Activated T-cell treated with anti-CD3 and anti-CD28 coated beads, Interleukin-2, amount 50 U/mL, for 4 hours (primary cell): ENCODE data around the gene GALE. TPM values are rescaled to one million over a fixed set of nuclear protein-coding genes. Genes with fewer than 3 reads are reported as not detected.
"Not testable (repeated sequence)": the region's sequence is repeated elsewhere in the genome, so short reads cannot be mapped to it uniquely, and the experiment has no call there.

Experiments
- ATAC-seq, 2 donors: fragments of 200-7000 bp; cut with Tn5 transposase; one replicate each; pipeline ENCODE4 v1.10.0; 2021
- DNase-seq: peaks from one replicate; pipeline ENCODE4 v3.0.0-alpha.2; 2020
- H3K27me3 Mint-ChIP-seq: one replicate; pipeline ENCODE4 v1.8.0; 2021; ENCODE audit warnings: low read depth, mixed read lengths
- H3K36me3 Mint-ChIP-seq: one replicate; pipeline ENCODE4 v1.8.0; 2022; ENCODE audit warnings: mixed read lengths; ENCODE audit not compliant: insufficient read depth
- H3K4me1 Mint-ChIP-seq: one replicate; pipeline ENCODE4 v1.8.0; 2021; ENCODE audit warnings: low read depth, mixed read lengths
- H3K4me3 Mint-ChIP-seq: one replicate; pipeline ENCODE4 v1.8.0; 2021; ENCODE audit warnings: mild to moderate bottlenecking, moderate library complexity, mixed read lengths
- H3K9me3 Mint-ChIP-seq: one replicate; pipeline ENCODE4 v1.8.0; 2021; ENCODE audit warnings: mixed read lengths
- total RNA-seq, 3 donors: library from RNA; stranded (reverse); gene quantifications; one replicate each; pipeline ENCODE4 v1.2.1, GENCODE V29; 2021

Gene GALE
- total RNA-seq, result 10 to 100 TPM; 55.9 to 65.3 (median 62.4) TPM

- DNase-seq (peak; percentile 96), ATAC-seq (peak; percentile 90 to 92)
- Mint-ChIP-seq H3K9me3 (no peaks in the 10 kb centered on the region), H3K36me3 (peaks cover 4% of the 10 kb centered on the region), H3K4me3 (peak within 1 kb of the TSS; percentile 91), H3K27me3 (no peaks in the 10 kb centered on the region), H3K4me1 (peaks cover 16% of the 10 kb centered on the region)
These were observed at the start of gene GALE for GRCh38 chr1:23800400-23801337. GALE (minus strand) TSS chr1:23800754; CDS start chr1:23799007, 1,747 bp downstream.

DNA sequence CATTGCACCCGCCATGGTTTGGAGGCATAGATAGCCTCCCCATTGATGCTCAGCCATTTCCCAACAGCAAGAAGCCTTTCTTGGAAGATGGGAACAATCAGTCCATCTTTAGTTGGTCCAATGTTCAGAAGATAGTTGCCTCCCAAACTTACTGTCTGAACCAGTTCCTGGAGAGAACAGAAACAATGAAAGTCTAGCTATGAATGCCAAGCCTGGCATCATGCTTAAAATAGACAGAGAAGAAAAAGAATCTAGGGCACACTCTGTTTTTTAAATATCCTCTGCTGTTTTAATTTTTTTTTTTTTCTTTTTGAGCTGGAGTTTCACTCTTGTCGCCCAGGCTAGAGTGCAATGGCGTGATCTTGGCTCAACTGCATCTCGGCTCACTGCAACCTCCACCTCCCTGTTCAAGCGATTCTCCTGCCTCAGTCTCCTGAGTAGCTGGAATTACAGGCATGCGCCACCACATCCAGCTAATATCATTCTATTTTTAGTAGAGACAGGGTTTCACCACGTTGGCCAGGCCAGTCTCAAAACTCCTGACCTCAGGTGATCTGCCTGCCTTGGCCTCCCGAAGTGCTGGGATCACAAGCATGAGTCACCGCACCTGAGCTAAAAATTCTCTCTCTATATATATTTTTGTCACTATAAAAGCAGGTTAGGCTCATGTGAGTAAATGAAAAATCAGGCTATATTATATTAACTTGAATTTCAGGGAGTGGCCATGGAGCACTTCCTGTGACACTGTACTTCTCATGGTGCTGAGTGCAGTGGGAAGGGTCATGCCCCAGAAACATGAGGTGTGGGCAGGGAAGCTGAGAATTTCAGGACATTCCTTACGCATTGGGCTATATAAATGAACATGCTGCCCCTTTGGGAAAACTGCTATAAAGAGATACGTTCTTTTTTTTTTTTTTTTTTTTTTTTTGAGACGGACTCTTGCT lies 48.4 kb upstream of the GALE start:
- H3K4me3 Mint-ChIP-seq, result no peak overlapping the region
- H3K4me1 Mint-ChIP-seq, result no peaks in the 10 kb centered on the region
- DNase-seq (no peak), ATAC-seq (no peak)
- H3K9me3 Mint-ChIP-seq, result no peaks in the 10 kb centered on the region
- peaks cover 28% of the 10 kb centered on the region for H3K36me3 Mint-ChIP-seq
- no peaks in the 10 kb centered on the region for H3K27me3 Mint-ChIP-seq

- not testable (repeated sequence) for H3K27me3 Mint-ChIP-seq, DNase-seq, H3K9me3 Mint-ChIP-seq, ATAC-seq, H3K4me1 Mint-ChIP-seq, H3K4me3 Mint-ChIP-seq
- peaks cover 29% of the 10 kb centered on the region for H3K36me3 Mint-ChIP-seq
These were observed 47.0 kb upstream of the GALE start for GRCh38 chr1:23847482-23848095.

DNA sequence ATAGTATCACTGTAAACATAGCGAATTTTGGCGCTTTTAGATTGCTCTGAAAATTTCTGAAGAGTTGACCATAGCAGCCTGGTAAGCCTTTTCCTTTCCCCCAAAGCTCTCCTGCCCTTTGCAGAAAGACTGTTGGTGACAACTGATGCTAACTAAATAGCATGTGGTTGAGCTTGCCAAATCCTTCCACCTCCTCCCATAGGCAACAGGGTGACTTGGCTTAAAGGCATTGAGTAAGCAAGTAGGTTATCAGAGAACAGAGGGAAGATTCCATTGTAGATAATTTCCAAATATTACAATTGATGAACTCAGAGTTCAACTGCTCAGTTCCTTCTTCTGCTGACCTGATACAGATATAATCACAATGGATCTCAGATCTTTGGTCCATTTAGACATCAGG lies 44.6 kb upstream of the GALE start:
- no peaks in the 10 kb centered on the region for H3K4me1 Mint-ChIP-seq
- DNase-seq, result no peak
- peaks cover 29% of the 10 kb centered on the region for H3K36me3 Mint-ChIP-seq
- ATAC-seq, result no peak
- H3K9me3 Mint-ChIP-seq, result no peaks in the 10 kb centered on the region
- H3K4me3 Mint-ChIP-seq, result no peak overlapping the region
- H3K27me3 Mint-ChIP-seq, result no peaks in the 10 kb centered on the region

- DNase-seq (no peak), ATAC-seq (no peak)
- peaks cover 27% of the 10 kb centered on the region for H3K36me3 Mint-ChIP-seq
- H3K4me3 Mint-ChIP-seq, result no peak overlapping the region
- no peaks in the 10 kb centered on the region for H3K27me3 Mint-ChIP-seq
- no peaks in the 10 kb centered on the region for H3K9me3 Mint-ChIP-seq
- H3K4me1 Mint-ChIP-seq, result peaks cover under 1% of the 10 kb centered on the region
These were observed 43.1 kb upstream of the GALE start for GRCh38 chr1:23843644-23844043.

DNA sequence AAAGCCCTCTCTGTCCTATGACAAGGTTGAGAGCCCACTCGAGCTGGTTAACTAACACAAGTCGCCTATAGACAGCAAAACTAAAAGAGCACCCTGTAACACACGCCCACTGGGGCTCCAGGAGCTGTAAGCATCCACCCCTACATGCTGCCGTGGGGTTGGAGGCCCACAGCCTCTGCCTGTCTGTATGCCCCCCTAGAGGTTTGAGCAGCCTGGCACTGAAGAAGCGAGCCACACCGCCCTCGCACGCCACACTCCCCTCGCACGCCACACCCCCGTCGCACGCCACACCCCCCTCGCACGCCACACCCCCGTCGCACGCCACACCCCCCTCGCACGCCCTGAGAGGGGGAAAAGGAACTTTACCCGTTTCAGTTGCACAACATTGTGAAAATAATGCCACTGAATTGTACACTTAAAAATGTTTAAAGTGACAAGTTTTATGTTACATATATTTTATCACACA lies 37.9 kb upstream of the GALE start:
- Mint-ChIP-seq H3K9me3 (no peaks in the 10 kb centered on the region), H3K27me3 (peaks cover 5% of the 10 kb centered on the region), H3K36me3 (no peaks in the 10 kb centered on the region), H3K4me1 (peaks cover 10% of the 10 kb centered on the region), H3K4me3 (peak overlapping the region; percentile 71)
- peak; percentile 70 for DNase-seq
- peak; percentile 100 for ATAC-seq

GRCh38 chr1:23837908-23838307 lies 37.4 kb upstream of the GALE start:
- Mint-ChIP-seq H3K36me3 (no peaks in the 10 kb centered on the region), H3K4me1 (peaks cover 10% of the 10 kb centered on the region), H3K4me3 (peak overlapping the region; percentile 71), H3K27me3 (peaks cover 5% of the 10 kb centered on the region), H3K9me3 (no peaks in the 10 kb centered on the region)
- DNase-seq (no peak), ATAC-seq (no peak)

GRCh38 chr1:23836037-23836436 lies 35.5 kb upstream of the GALE start:
- no peaks in the 10 kb centered on the region for H3K9me3 Mint-ChIP-seq
- DNase-seq, result no peak

DNA sequence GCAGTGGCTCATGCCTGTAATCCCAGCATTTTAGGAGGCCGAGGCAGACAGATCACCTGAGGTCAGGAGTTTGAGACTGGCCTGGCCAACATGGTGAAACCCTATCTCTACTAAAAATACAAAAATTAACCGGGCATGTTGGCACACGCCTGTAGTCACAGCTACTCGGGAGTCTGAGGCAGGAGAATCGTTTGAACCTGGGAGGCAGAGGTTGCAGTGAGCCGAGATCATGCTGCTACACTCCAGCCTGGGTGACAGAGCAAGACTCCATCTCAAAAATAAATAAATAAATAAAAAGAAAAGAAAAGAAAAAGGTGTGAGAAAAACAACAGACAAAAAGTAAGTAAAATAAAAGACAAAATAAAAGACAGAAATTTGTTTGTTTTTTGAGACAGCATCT lies 33.6 kb upstream of the GALE start:
- not testable (repeated sequence) for ATAC-seq, H3K4me3 Mint-ChIP-seq, H3K9me3 Mint-ChIP-seq, H3K36me3 Mint-ChIP-seq, H3K4me1 Mint-ChIP-seq, H3K27me3 Mint-ChIP-seq, DNase-seq

More at GRCh38 chr1:23836037-23836436, 35.5 kb upstream of the GALE start:
- Mint-ChIP-seq H3K4me3 (no peak overlapping the region), H3K36me3 (no peaks in the 10 kb centered on the region), H3K27me3 (peaks cover 5% of the 10 kb centered on the region), H3K4me1 (peaks cover 10% of the 10 kb centered on the region)
- ATAC-seq, result no peak

GRCh38 chr1:23827717-23828116 lies 27.2 kb upstream of the GALE start:
- no peak overlapping the region for H3K4me3 Mint-ChIP-seq
- ATAC-seq (no peak), DNase-seq (no peak)
- no peaks in the 10 kb centered on the region for H3K36me3 Mint-ChIP-seq
- H3K9me3 Mint-ChIP-seq, result no peaks in the 10 kb centered on the region
- H3K27me3 Mint-ChIP-seq, result no peaks in the 10 kb centered on the region
- peaks cover 10% of the 10 kb centered on the region for H3K4me1 Mint-ChIP-seq

DNA sequence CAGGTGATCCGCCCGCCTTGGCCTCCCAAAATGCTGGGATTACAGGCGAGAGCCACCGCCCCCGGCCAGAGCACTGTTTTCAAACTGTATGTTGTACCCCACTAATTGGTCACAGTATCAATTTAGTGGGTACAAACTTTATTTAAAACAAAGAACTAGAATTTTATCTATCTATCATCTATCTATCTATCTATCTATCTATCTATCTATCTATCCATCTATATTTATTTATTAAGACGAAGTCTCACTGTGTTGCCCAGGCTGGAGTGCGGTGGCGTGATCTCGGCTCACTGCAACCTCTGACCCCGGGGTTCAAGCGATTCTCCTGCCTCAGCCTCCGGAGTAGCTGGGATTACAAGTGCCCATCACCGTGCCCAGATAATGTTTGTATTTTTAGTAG lies 26.0 kb upstream of the GALE start:
- not testable (repeated sequence) for ATAC-seq, DNase-seq, H3K9me3 Mint-ChIP-seq, H3K27me3 Mint-ChIP-seq, H3K36me3 Mint-ChIP-seq
- H3K4me1 Mint-ChIP-seq, result peaks cover 10% of the 10 kb centered on the region
- peak overlapping the region; percentile 95 for H3K4me3 Mint-ChIP-seq

DNA sequence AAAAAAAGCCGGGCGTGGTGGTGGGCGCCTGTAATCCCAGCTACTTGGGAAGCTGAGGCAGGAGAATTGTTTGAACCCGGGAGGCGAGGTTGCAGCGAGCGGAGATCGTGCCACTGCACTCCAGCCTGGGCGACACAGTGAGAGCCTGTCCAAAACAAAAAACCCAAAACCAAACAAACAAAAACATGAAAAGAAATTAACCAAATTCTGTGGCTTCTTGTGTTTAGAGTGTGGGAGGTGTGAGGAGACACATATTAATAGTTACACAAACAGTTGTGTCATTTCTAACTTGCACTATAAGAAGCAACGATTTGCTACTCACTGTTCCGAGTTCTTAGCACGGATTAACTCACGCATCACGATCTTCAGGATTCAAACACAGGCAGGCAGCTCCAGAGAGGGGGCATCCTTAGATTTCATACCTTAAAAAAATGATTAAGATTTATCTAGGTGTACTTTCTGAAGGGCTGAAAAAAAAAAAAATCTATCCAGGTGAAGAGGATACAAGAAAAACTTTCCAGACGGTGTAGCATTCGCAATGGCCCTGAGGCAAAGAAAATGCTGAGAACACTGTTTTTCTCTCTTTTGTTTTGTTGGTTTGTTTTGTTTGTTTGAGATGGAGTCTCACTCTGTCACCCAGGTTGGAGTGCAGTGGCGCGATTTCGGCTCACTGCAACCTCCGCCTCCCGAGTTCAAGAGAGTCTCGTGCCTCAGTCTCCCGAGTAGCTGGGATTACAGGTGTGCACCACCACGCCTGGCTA lies 25.4 kb upstream of the GALE start:
- DNase-seq, result no peak
- Mint-ChIP-seq H3K27me3 (no peaks in the 10 kb centered on the region), H3K36me3 (no peaks in the 10 kb centered on the region), H3K9me3 (no peaks in the 10 kb centered on the region), H3K4me3 (peak overlapping the region; percentile 95), H3K4me1 (peaks cover 10% of the 10 kb centered on the region)
- peak; percentile 42 to 61 for ATAC-seq

DNA sequence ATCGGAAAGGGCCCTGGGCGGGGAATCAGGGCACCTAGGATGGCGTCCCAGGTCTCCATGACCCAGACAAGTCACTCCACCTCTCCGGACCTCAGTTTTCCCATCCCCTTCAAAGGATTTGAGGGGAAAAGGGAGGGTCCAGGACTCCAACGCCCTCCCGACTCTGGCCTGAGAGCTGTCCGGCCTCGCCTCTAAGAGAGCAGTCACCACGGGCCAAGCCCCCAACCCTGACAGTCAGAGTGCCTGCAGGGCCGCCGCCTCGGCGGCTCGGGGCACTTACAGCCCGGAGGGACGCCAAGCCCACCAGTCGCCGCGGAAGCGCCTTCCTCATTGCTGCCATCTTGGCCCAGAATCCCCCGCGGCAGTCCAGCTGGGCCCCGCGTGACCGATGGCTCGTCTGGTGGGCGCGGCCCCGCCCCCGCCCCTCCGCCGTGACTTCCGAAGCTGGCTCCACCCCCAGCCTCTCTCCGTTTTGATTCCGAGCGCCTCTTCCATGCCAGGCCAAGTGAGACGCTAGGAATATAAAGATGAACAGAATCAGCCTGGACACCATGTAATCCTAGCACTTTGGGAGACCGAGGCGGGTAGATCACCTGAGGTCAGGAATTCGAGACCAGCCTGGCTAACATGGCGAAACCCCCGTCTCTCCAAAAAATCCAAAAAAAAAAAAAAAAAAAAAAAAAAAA lies 24.7 kb upstream of the GALE start, which contains the start of gene HMGCL:
Gene HMGCL, minus strand, starts transcription at position 354 of the 686 bp plus-strand sequence. Its CDS starts 14 bp downstream, at position 340.
- Mint-ChIP-seq H3K4me3 (peak within 1 kb of the TSS; percentile 95), H3K4me1 (peaks cover 10% of the 10 kb centered on the region), H3K36me3 (no peaks in the 10 kb centered on the region), H3K27me3 (no peaks in the 10 kb centered on the region), H3K9me3 (no peaks in the 10 kb centered on the region)
- DNase-seq, result peak; percentile 83
- ATAC-seq, result peak; percentile 94 to 96
